ENCODE results near the gene WNT9B. TPM values are rescaled to one million over a fixed set of nuclear protein-coding genes. Genes with fewer than 3 reads are reported as not detected.

Gene WNT9B
- total RNA-seq: not detected in 2 replicates

- H3K27me3 Mint-ChIP-seq (ENCODE audit: insufficient read depth): peaks cover 57% of the 10 kb centered on the region
- H3K36me3 Mint-ChIP-seq (ENCODE audit: low read depth): no peaks in the 10 kb centered on the region
- H3K4me3 Mint-ChIP-seq: peak within 1 kb of the TSS; percentile 28
- no peak for DNase-seq (ENCODE audit: low spot score)
- H3K27ac Mint-ChIP-seq: no peak within 1 kb of the TSS
- intact Hi-C loops (cut with micrococcal nuclease): no loop called here
- no peaks in the 10 kb centered on the region for H3K4me1 Mint-ChIP-seq (ENCODE audit: low read depth)
- no peaks in the 10 kb centered on the region for H3K9me3 Mint-ChIP-seq
Observed at GRCh38 chr17:46851029-46851741, at the start of gene WNT9B. WNT9B (plus strand) TSS chr17:46851583; CDS start chr17:46851639, 56 bp downstream.

- Mint-ChIP-seq H3K9me3 (no peaks in the 10 kb centered on the region), H3K36me3 (ENCODE audit: low read depth) (no peaks in the 10 kb centered on the region), H3K27me3 (ENCODE audit: insufficient read depth) (peaks cover 10% of the 10 kb centered on the region), H3K4me1 (ENCODE audit: low read depth) (no peaks in the 10 kb centered on the region), H3K27ac (no peak overlapping the region), H3K4me3 (no peak overlapping the region)
- DNase-seq (ENCODE audit: low spot score): no peak
- intact Hi-C loops (cut with micrococcal nuclease): no loop called here
Observed at GRCh38 chr17:46802800-46803199, 48.6 kb upstream of the WNT9B start.

- no peak for DNase-seq (ENCODE audit: low spot score)
- no peaks in the 10 kb centered on the region for H3K36me3 Mint-ChIP-seq (ENCODE audit: low read depth)
- no peaks in the 10 kb centered on the region for H3K4me1 Mint-ChIP-seq (ENCODE audit: low read depth)
- H3K4me3 Mint-ChIP-seq: no peak overlapping the region
- peaks cover 6% of the 10 kb centered on the region for H3K27me3 Mint-ChIP-seq (ENCODE audit: insufficient read depth)
- no peaks in the 10 kb centered on the region for H3K9me3 Mint-ChIP-seq
- intact Hi-C loops (cut with micrococcal nuclease): no loop called here
- no peak overlapping the region for H3K27ac Mint-ChIP-seq
Observed at GRCh38 chr17:46803544-46803943, 47.8 kb upstream of the WNT9B start.

- H3K27me3 Mint-ChIP-seq (ENCODE audit: insufficient read depth): peaks cover 8% of the 10 kb centered on the region
- DNase-seq (ENCODE audit: low spot score): no peak
- H3K4me3 Mint-ChIP-seq: no peak overlapping the region
- H3K4me1 Mint-ChIP-seq (ENCODE audit: low read depth): no peaks in the 10 kb centered on the region
- no peaks in the 10 kb centered on the region for H3K9me3 Mint-ChIP-seq
- intact Hi-C loops (cut with micrococcal nuclease): no loop called here
- H3K27ac Mint-ChIP-seq: no peak overlapping the region
- H3K36me3 Mint-ChIP-seq (ENCODE audit: low read depth): no peaks in the 10 kb centered on the region
Observed at GRCh38 chr17:46805771-46806170, 45.6 kb upstream of the WNT9B start.

GRCh38 chr17:46809110-46809571 lies 42.2 kb upstream of the WNT9B start:
- no peak overlapping the region for H3K4me3 Mint-ChIP-seq
- H3K9me3 Mint-ChIP-seq: no peaks in the 10 kb centered on the region
- H3K4me1 Mint-ChIP-seq (ENCODE audit: low read depth): no peaks in the 10 kb centered on the region
- peaks cover 25% of the 10 kb centered on the region for H3K27me3 Mint-ChIP-seq (ENCODE audit: insufficient read depth)
- no peaks in the 10 kb centered on the region for H3K36me3 Mint-ChIP-seq (ENCODE audit: low read depth)
- DNase-seq (ENCODE audit: low spot score): no peak
- H3K27ac Mint-ChIP-seq: no peak overlapping the region
- intact Hi-C loops (cut with micrococcal nuclease): no loop called here

- Mint-ChIP-seq H3K9me3 (no peaks in the 10 kb centered on the region), H3K27me3 (ENCODE audit: insufficient read depth) (peaks cover 32% of the 10 kb centered on the region), H3K36me3 (ENCODE audit: low read depth) (no peaks in the 10 kb centered on the region), H3K4me1 (ENCODE audit: low read depth) (no peaks in the 10 kb centered on the region), H3K27ac (no peak overlapping the region), H3K4me3 (no peak overlapping the region)
- intact Hi-C loops (cut with micrococcal nuclease): no loop called here
- no peak for DNase-seq (ENCODE audit: low spot score)
Observed at GRCh38 chr17:46810837-46811236, 40.5 kb upstream of the WNT9B start.

GRCh38 chr17:46811978-46812583 lies 39.3 kb upstream of the WNT9B start:
- intact Hi-C loops (cut with micrococcal nuclease): no loop called here
- Mint-ChIP-seq H3K27ac (no peak overlapping the region), H3K27me3 (ENCODE audit: insufficient read depth) (peaks cover 42% of the 10 kb centered on the region), H3K4me3 (no peak overlapping the region), H3K9me3 (no peaks in the 10 kb centered on the region), H3K4me1 (ENCODE audit: low read depth) (no peaks in the 10 kb centered on the region), H3K36me3 (ENCODE audit: low read depth) (no peaks in the 10 kb centered on the region)
- no peak for DNase-seq (ENCODE audit: low spot score)

GRCh38 chr17:46812624-46813318 lies 38.6 kb upstream of the WNT9B start:
- Mint-ChIP-seq H3K27me3 (ENCODE audit: insufficient read depth) (peaks cover 46% of the 10 kb centered on the region), H3K4me1 (ENCODE audit: low read depth) (no peaks in the 10 kb centered on the region), H3K9me3 (no peaks in the 10 kb centered on the region), H3K4me3 (no peak overlapping the region), H3K36me3 (ENCODE audit: low read depth) (no peaks in the 10 kb centered on the region), H3K27ac (no peak overlapping the region)
- intact Hi-C loops (cut with micrococcal nuclease): no loop called here
- DNase-seq (ENCODE audit: low spot score): no peak

GRCh38 chr17:46813920-46814319 lies 37.5 kb upstream of the WNT9B start:
- intact Hi-C loops (cut with micrococcal nuclease): no loop called here

GRCh38 chr17:46814446-46814845 lies 36.9 kb upstream of the WNT9B start:
- no peak for DNase-seq (ENCODE audit: low spot score)
- Mint-ChIP-seq H3K27me3 (ENCODE audit: insufficient read depth) (peaks cover 53% of the 10 kb centered on the region), H3K36me3 (ENCODE audit: low read depth) (no peaks in the 10 kb centered on the region)

More at GRCh38 chr17:46813920-46814319, 37.5 kb upstream of the WNT9B start:
- peaks cover 50% of the 10 kb centered on the region for H3K27me3 Mint-ChIP-seq (ENCODE audit: insufficient read depth)
- no peak for DNase-seq (ENCODE audit: low spot score)
- no peaks in the 10 kb centered on the region for H3K4me1 Mint-ChIP-seq (ENCODE audit: low read depth)
- H3K9me3 Mint-ChIP-seq: no peaks in the 10 kb centered on the region
- no peak overlapping the region for H3K27ac Mint-ChIP-seq
- H3K4me3 Mint-ChIP-seq: no peak overlapping the region
- no peaks in the 10 kb centered on the region for H3K36me3 Mint-ChIP-seq (ENCODE audit: low read depth)

GRCh38 chr17:46815474-46816353 lies 35.7 kb upstream of the WNT9B start:
- no peaks in the 10 kb centered on the region for H3K4me1 Mint-ChIP-seq (ENCODE audit: low read depth)
- H3K27me3 Mint-ChIP-seq (ENCODE audit: insufficient read depth): peaks cover 66% of the 10 kb centered on the region
- H3K36me3 Mint-ChIP-seq (ENCODE audit: low read depth): no peaks in the 10 kb centered on the region
- H3K9me3 Mint-ChIP-seq: no peaks in the 10 kb centered on the region
- no peak overlapping the region for H3K27ac Mint-ChIP-seq
- intact Hi-C loops (cut with micrococcal nuclease): loop anchor here (5.0 kb wide), 1 partner anchor 107 kb away; the partner anchor contains the start of gene GOSR2
- H3K4me3 Mint-ChIP-seq: no peak overlapping the region
- no peak for DNase-seq (ENCODE audit: low spot score)

More at GRCh38 chr17:46814446-46814845, 36.9 kb upstream of the WNT9B start:
- Mint-ChIP-seq H3K4me1 (ENCODE audit: low read depth) (no peaks in the 10 kb centered on the region), H3K9me3 (no peaks in the 10 kb centered on the region), H3K4me3 (no peak overlapping the region), H3K27ac (no peak overlapping the region)
- intact Hi-C loops (cut with micrococcal nuclease): no loop called here

GRCh38 chr17:46817151-46817900 lies 34.1 kb upstream of the WNT9B start:
- DNase-seq (ENCODE audit: low spot score): no peak
- no peaks in the 10 kb centered on the region for H3K4me1 Mint-ChIP-seq (ENCODE audit: low read depth)
- H3K27ac Mint-ChIP-seq: no peak overlapping the region
- H3K27me3 Mint-ChIP-seq (ENCODE audit: insufficient read depth): peaks cover 76% of the 10 kb centered on the region
- no peak overlapping the region for H3K4me3 Mint-ChIP-seq
- intact Hi-C loops (cut with micrococcal nuclease): loop anchor here (5.0 kb wide), 1 partner anchor 105 kb away; the partner anchor contains the start of gene GOSR2
- no peaks in the 10 kb centered on the region for H3K9me3 Mint-ChIP-seq
- H3K36me3 Mint-ChIP-seq (ENCODE audit: low read depth): no peaks in the 10 kb centered on the region
